HG03342 (cell line): ENCODE results near the gene DCXR.
"Not testable (repeated sequence)": the region's sequence is repeated elsewhere in the genome, so short reads cannot be mapped to it uniquely, and the experiment has no call there.

ENCODE experiments used
- ATAC-seq: cut with Tn5 transposase; IDR thresholded peaks from one replicate; pipeline ENCODE4 v1.9.1; 2021; ENCODE audit warnings: mild to moderate bottlenecking, moderate library complexity; ENCODE audit not compliant: unreplicated experiment

DCXR gene

GRCh38 chr17:82042649-82043048, 5.2 kb upstream of the DCXR start:
- ATAC-seq, result no peak

DNA sequence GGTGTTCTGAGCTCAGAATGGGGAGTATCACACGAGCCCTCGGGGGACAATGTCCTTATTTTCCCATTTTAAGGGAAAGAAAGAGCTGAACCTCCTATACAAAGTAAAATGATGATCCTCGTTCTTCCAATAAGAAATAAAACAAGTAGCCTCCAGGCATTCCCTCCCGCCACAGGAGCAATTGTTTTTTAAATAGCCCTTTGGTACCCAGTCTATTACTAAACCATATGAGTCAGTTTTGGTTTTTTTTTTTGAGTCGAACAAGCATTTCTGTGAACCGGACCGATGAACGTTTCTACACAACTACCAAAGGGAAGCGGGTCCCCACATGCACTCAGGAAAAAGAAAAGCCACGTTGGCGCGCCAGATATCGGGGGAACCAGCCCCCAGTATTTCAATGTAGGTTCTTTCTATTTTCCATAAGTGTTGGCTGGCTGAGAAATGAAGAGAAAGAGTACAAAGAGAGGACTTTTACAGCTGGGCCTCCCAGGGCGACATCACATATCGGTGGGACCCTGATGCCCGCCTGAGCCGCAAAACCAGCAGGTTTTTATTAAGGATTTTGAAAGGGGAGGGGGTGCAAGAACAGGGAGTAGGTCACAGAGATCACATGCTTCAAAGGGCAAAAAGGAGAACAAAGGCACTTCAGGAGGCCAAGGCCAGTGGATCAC, 3.8 kb upstream of the DCXR start:
- ATAC-seq, result no peak

- no peak for ATAC-seq
Measured at GRCh38 chr17:82039695-82040299, 2.3 kb upstream of the DCXR start.

DNA sequence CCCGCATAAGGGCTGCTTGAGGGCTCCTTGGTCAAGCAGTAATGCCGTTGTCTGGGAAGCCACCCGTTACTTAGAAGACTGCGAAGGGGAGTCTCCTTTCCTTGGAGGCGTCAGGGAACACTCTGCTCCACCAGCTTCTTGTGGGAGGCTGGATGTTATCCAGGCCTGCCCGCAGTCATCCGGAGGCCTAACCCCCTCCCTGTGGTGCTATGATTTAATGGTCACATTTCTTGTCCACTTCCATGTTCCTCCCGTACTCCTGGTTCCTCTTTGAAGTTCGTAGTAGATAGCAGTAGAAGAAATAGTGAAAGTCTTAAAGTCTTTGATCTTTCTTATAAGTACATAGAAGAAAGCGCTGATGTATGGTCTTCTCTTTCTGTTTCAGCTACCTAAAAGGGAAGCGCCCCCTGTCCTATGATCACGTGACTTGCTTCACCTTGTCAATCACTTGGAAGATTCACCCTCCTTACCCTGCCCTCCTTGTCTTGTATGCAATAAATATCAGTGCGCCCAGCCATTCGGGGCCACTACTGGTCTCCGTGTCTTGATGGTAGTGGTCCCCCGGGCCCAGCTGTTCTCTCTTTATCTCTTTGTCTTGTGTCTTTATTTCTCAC, 1.4 kb upstream of the DCXR start:
- ATAC-seq, result not testable (repeated sequence)

DNA sequence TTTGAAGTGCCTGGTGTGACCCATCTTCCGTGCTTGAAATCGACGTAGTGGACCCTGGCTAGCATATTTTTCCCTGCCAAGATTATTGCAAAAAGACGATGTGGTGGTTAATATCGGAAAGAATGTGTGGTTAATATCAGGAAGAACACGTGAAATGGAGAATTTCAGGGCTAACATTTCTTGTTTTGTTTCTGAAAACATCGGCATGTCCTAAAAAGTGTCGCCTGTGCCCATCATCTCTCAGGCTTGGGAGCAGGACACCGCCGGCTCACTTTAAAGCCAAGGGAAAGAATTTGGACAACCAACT, 345 bp upstream of the DCXR start:
- ATAC-seq, result no peak

- ATAC-seq, result no peak
Measured at GRCh38 chr17:82036634-82037091, 834 bp downstream of the DCXR start.

DNA sequence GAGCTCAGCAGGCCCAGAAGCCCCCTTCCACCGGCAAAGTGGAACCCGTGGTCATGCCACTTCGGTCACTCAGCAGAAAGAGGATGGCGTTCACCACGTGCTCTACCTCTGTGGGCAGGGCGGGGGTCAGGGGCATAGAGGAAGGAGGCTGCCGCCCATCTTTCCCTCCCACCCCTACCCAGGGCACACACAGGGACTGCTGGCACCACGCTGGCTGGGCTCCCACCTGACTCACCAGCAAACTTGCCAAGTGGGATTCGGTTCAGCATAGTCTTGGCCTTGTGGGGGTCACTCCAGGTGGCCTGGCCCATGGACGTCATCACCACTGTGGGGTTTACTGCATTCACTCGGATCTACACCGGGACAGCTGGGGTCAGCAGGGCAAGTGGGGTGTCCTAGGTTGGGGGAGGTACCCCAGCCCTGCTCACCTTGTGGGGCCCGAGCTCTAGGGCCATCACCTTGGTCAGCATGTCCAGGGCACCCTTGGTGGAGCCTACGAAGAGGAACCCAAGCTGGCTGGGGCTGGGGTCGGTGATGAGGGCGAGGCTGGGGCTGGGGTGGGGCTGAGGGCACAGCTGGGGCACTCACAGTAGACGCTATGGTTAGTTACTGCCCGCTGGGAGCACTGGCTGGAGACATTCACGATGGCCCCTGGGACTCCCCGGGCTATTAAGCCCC, 1.4 kb downstream of the DCXR start:
- ATAC-seq, result no peak

- no peak for ATAC-seq
Measured at GRCh38 chr17:82035488-82035887, 2.0 kb downstream of the DCXR start.

- ATAC-seq, result no peak
Measured at GRCh38 chr17:82034371-82035011, 3.0 kb downstream of the DCXR start.

- no peak for ATAC-seq
Measured at GRCh38 chr17:82033359-82034085, 4.0 kb downstream of the DCXR start.

GRCh38 chr17:82031885-82032627, 5.4 kb downstream of the DCXR start:
- no peak for ATAC-seq

- ATAC-seq, result no peak
Measured at GRCh38 chr17:82031303-82031884, 6.1 kb downstream of the DCXR start, which contains the start of gene RAC3. TSS of gene RAC3 (plus strand) at chr17:82031678. CDS start at chr17:82031762, 84 bp downstream.

DNA sequence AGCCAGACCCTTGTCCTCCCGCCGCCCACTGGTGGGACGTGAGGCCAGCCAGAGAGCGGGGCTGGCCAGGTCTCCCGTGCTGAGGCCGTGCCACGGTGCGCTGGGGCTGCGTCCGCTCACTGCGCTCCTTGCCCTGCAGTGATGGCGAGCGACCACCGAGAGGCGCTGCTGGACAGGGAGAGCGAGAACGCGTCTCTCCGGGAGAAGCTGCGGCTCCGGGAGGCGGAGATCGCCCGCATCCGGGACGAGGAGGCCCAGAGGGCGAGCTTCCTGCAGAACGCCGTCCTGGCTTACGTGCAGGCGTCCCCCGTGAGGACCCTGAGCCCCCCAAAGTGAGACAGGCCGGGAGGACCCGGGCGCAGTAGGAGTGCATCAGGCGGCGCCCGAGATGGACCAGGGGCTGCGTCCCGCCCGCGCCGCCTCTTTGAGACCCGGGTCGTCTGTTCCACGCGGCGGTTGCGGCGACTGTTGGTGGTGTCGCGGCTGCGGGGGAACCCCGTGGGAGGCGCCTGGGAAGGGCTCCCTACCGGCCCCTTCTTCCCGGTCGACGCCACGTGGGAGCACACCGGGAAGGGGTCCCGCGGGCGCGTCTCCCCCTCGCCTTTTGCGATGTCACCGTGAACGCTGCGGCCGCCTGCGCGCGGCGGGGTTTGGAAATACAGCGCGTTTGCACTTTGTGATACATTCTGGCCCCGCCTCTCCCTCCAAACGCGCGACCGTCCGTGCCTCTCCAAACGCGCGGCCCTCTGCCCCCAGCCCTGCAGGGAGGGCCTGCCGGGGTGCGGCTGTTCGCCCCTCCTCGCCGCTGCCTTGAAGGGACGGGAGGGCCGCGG, 6.8 kb downstream of the DCXR start:
- ATAC-seq, result peak; percentile 51

DNA sequence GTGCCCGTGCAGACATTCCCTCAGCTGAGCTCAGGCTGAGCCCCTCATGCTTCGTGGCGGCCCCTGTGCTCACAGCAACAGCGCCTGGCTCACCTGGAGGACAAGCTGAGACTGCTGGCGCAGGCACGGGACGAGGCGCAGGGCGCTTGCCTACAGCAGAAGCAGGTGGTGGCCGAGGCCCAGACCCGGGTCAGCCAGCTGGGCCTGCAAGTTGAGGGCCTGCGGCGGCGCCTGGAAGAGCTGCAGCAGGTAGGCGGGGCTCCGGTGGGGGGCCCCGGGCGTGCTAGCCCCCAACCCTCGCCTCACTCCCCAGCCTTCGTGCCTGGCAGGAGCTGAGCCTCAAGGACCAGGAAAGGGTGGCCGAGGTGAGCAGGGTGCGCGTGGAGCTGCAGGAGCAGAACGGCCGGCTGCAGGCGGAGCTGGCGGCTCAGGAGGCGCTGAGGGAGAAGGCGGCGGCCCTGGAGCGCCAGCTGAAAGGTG, 7.5 kb downstream of the DCXR start:
- no peak for ATAC-seq

DNA sequence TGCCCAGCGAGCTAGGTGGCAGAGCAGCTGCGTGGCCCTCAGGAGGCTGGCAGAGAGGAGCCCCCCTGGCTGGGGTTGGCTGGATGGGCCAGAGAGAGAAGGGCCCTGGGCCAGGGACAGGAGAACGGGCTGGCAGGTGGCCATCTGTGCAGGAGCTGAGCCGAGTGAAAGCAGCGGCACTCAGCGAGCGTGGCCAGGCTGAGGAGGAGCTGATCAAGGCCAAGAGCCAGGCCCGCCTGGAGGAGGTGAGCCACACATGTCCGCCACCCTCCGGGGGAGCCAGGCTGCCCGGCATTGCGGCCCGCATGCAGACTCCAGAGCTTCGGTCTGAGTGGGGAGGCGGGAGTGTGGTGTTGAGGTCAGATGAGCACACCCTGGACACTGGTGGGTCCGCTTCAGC, 8.1 kb downstream of the DCXR start:
- ATAC-seq, result no peak

GRCh38 chr17:82028966-82029365, 8.5 kb downstream of the DCXR start:
- no peak for ATAC-seq

DNA sequence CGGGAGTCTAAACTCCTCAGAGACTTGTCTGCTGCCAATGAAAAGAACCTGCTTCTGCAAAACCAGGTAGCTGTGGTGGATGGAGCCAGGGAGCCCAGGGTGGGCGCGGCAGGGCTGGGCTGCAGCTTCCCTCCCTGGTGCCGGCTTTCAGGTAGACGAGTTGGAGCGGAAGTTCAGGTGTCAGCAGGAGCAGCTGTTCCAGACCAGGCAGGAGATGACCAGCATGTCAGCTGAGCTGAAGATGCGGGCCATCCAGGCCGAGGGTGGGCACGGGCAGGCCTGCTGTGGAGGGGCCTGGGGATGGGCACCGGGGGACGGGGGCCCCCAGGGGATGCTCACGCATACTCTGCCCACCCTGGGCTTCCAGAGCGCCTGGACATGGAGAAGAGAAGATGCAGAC, 9.3 kb downstream of the DCXR start:
- no peak for ATAC-seq

- no peak for ATAC-seq
Measured at GRCh38 chr17:82025401-82026107, 11.9 kb downstream of the DCXR start.
